Thymus (tissue), 11 donors: ENCODE data around the gene PARPBP. TPM values are rescaled to one million over a fixed set of nuclear protein-coding genes. Genes with fewer than 3 reads are reported as not detected.
"Not testable (repeated sequence)": the region's sequence is repeated elsewhere in the genome, so short reads cannot be mapped to it uniquely, and the experiment has no call there.

Experiments
- DNase-seq, 9 donors: peaks; one replicate each; pipeline ENCODE4 v3.0.0-alpha.2; 2013; ENCODE audit warnings: low spot score in 9 of 9, low read depth in 6 of 9, missing footprints in 1 of 9
- H3K27ac ChIP-seq, 2 donors: one replicate each; pipeline ENCODE4 v1.5.1; 2013; ENCODE audit warnings: control low read depth in 1 of 2, low read depth in 1 of 2, low read length in 1 of 2, mild to moderate bottlenecking in 1 of 2, moderate library complexity in 1 of 2
- H3K27me3 ChIP-seq, 2 donors: one replicate each; pipeline ENCODE4 v1.5.1; 2013; ENCODE audit warnings: low read length in 1 of 2; ENCODE audit not compliant: control insufficient read depth in 2 of 2, insufficient read depth in 1 of 2
- H3K36me3 ChIP-seq, 2 donors: one replicate each; pipeline ENCODE4 v1.5.1; 2013; ENCODE audit warnings: low read length in 1 of 2, mild to moderate bottlenecking in 1 of 2, moderate library complexity in 1 of 2; ENCODE audit not compliant: control insufficient read depth in 2 of 2, insufficient read depth in 2 of 2
- H3K4me1 ChIP-seq, 2 donors: one replicate each; pipeline ENCODE4 v1.5.1; 2013; ENCODE audit warnings: low read length in 2 of 2; ENCODE audit not compliant: control insufficient read depth in 2 of 2, insufficient read depth in 2 of 2
- H3K4me3 ChIP-seq, 2 donors: one replicate each; pipeline ENCODE4 v1.5.1; 2013; ENCODE audit warnings: low read length in 2 of 2, control low read depth in 1 of 2, mild to moderate bottlenecking in 1 of 2
- H3K9me3 ChIP-seq, 2 donors: one replicate each; pipeline ENCODE4 v1.5.1; 2013; ENCODE audit warnings: low read length in 1 of 2, mild to moderate bottlenecking in 1 of 2; ENCODE audit not compliant: control insufficient read depth in 2 of 2, insufficient read depth in 1 of 2
- WGBS: extraction: QIAGEN DNeasy Blood & Tissue Kit; methylation state at CpG from one replicate; pipeline ENCODE4 v1.1.7; 2013; 5-methylcytosine and 5-hydroxymethylcytosine counted together
- polyA plus RNA-seq: library from polyadenylated mRNA; stranded (reverse); fragments of 200-250 nt; gene quantifications from one replicate; pipeline ENCODE4 v1.2.3, GENCODE V29; 2013
- total RNA-seq: library from RNA; stranded (reverse); fragments of 120-200 nt; gene quantifications from one replicate; pipeline ENCODE4 v1.2.4, GENCODE V29; 2013
- donor health status: healthy.

The PARPBP gene
- total and polyA plus RNA-seq, 2 donors, result 6.6 to 16.2 TPM

DNA sequence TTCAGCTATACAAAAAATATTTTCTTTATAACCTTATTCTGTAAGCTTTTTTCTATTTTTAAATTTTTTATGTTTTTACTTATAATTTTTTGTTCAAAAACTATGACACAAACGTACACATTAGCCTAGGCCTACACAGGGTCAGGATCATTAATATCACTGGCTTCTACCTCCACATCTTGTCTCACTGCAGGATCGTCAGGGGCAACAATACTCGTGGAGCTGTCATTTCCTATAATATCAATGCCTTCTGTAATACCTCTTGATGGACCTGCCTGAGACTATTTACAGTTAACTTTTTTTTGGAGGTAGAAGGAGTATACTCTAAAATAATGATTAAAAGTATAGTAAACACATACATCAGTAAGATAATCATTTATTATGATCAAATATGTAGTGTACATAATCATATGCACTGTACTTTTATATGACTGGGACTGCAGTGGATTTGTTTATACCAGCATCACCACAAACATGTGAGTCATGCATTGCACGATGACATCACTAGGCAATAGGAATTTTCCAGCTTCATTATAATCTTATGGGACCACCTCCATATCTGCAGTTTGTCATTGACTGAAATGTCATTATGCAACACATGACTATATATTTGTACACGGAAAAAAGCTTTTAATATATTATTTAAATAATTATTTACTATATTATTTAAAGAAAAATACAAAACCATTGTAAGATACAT, 96.2 kb downstream of the PARPBP start:
- Histone ChIP-seq H3K27me3 (no peaks in the 10 kb centered on the region), H3K36me3 (no peaks in the 10 kb centered on the region), H3K4me1 (no peaks in the 10 kb centered on the region), H3K9me3 (no peaks in the 10 kb centered on the region), H3K27ac (no peak overlapping the region), H3K4me3 (no peak overlapping the region)
- DNase-seq, result no peak
- 95% methylated on average over 5 of the region's 5 CpGs for WGBS

DNA sequence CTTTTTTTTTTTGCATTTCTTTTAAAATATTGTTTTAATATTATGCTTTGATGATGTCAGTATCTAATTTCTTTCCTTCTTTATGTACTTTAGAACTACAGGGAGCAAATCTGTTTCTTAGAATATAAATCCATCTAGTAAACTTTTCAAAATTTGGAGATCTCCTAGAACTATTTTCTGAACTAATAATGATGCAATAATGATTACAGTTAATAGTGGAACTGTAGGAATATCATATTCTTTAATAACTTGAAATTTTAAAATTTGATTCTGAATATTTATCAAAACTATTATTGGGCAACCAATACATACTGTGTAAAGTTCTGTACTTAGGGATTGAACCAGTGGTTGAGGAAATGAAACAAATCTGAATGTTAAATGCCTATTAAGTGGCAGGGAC, 100.8 kb downstream of the PARPBP start:
- Histone ChIP-seq H3K27ac (no peak overlapping the region), H3K9me3 (no peaks in the 10 kb centered on the region), H3K36me3 (no peaks in the 10 kb centered on the region)

DNA sequence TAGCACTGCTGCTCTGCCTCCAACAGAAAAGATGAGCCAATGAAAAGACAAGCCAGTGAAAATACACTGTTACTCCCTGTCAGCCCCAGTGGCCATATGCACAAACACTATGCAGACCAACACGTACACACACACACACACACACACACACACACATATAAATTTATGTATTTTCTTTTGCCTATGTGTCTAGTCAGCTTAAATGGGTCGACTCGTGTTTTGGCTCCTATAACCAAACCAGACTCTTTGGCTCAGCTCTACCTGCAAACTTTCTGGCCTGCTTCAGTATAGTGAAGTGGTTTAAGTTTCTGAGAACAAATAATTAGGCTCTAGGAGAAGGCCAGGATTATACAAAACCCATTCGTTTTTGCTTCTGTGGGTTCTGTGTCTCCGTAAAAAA, 108.0 kb downstream of the PARPBP start:
- Histone ChIP-seq H3K27ac (no peak overlapping the region), H3K4me1 (no peaks in the 10 kb centered on the region), H3K27me3 (no peaks in the 10 kb centered on the region), H3K4me3 (no peak overlapping the region), H3K9me3 (no peaks in the 10 kb centered on the region), H3K36me3 (no peaks in the 10 kb centered on the region)
- DNase-seq, result no peak
- 84% methylated on average over 5 of the region's 5 CpGs for WGBS

More for the DNA sequence above, 100.8 kb downstream of the PARPBP start:
- no peaks in the 10 kb centered on the region for H3K4me1 ChIP-seq
- DNase-seq, result no peak
- no peak overlapping the region for H3K4me3 ChIP-seq
- no peaks in the 10 kb centered on the region for H3K27me3 ChIP-seq

DNA sequence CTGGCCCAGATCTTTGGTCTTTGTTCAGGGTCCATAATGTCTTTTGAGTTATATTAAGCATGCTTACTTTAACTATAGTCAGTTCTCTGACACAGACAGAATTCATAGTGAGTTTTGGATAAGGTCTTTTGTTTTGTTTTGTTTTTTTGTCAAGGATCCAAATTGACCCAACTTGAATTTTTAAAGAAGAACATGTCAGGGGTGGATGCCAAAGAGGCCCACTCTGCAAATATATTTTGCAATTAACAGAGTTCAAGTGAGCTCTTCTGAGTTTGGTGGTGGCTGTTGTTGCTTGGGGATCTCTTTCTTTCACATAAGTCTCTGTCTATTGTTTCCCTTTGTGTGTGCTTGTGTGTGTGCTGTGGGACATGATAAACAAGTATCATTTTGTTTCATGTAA, 112.1 kb downstream of the PARPBP start:
- no peaks in the 10 kb centered on the region for H3K36me3 ChIP-seq
- H3K27me3 ChIP-seq, result no peaks in the 10 kb centered on the region
- no peaks in the 10 kb centered on the region for H3K4me1 ChIP-seq
- H3K27ac ChIP-seq, result no peak overlapping the region
- H3K4me3 ChIP-seq, result no peak overlapping the region
- no peaks in the 10 kb centered on the region for H3K9me3 ChIP-seq
- DNase-seq, result no peak

DNA sequence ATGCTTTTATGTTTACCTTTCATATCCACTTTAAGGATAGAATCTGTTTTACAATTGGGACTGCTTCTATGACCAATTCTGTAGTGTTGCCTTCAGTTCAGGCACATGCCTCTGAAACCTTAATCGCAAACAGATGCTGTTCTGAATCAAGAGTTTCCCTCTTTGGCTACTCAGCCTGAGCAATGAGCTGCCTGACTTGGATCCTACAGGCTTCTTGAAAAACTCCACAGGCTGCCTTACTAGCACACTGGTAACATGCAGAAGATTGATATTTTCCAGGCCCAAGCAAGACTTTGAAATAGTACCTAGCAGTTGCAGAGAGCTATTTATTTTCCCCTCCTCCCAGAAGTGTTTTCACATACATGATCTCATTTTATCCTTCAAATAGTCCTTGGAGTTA, 112.5 kb downstream of the PARPBP start:
- DNase-seq, result no peak
- 97% methylated on average over 1 of the region's 1 CpG for WGBS
- Histone ChIP-seq H3K27me3 (no peaks in the 10 kb centered on the region), H3K27ac (no peak overlapping the region), H3K4me1 (no peaks in the 10 kb centered on the region), H3K36me3 (no peaks in the 10 kb centered on the region), H3K9me3 (no peaks in the 10 kb centered on the region), H3K4me3 (no peak overlapping the region)

DNA sequence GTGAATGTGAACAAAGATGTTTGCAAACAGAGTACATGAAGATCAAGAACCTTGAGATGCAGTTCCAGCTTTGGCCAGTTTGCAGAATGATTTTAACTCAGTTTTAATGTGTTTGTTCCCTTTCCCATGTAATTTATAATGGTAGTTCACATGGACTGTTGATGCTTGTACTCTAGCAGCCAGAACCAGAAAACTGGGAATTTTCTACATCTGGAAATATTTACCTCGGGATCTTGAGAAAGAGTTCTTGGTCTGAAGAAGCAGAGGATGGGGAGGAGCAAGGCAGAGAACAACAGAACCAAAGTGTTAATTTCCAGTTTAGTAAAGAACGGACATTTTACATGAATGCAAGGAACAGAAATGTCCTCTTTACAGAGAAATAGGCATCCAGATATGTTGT, 114.6 kb downstream of the PARPBP start:
- Histone ChIP-seq H3K36me3 (no peaks in the 10 kb centered on the region), H3K4me3 (no peak overlapping the region)
- WGBS, result 93% methylated on average over 2 of the region's 2 CpGs

DNA sequence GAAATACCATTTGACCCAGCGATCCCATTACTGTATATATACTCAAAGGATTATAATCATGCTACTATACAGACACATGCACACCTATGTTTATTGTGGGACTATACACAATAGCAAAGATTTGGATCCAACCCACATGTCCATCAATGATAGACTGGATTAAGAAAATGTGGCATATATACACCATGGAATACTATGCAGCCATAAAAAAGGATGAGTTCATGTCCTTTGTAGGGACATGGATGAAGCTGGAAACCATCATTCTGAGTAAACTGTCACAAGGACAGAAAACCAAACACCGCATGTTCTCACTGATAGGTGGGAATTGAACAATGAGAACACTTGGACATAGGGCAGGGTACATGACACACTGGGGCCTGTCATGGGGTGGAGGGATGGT, 120.9 kb downstream of the PARPBP start:
- not testable (repeated sequence) for H3K36me3 ChIP-seq, H3K9me3 ChIP-seq, DNase-seq, H3K4me1 ChIP-seq, H3K27ac ChIP-seq, H3K27me3 ChIP-seq, H3K4me3 ChIP-seq
- WGBS, result 98% methylated on average over 2 of the region's 2 CpGs

More for the DNA sequence above, 114.6 kb downstream of the PARPBP start:
- Histone ChIP-seq H3K9me3 (no peaks in the 10 kb centered on the region), H3K27me3 (no peaks in the 10 kb centered on the region), H3K27ac (no peak overlapping the region), H3K4me1 (no peaks in the 10 kb centered on the region)
- DNase-seq, result no peak

Other genes with a start within 250 kb of the PARPBP start
- gene DRAM1, start 242.6 kb upstream of the PARPBP start, total RNA-seq, result 8.2 TPM
- gene DRAM1, start 242.6 kb upstream of the PARPBP start, polyA plus RNA-seq, result 18.5 TPM
- gene WASHC3, start 58.2 kb upstream of the PARPBP start, total RNA-seq, result 72.8 TPM
- 74.0 TPM for gene WASHC3, start 58.2 kb upstream of the PARPBP start, polyA plus RNA-seq
- gene NUP37, start 69 bp upstream of the PARPBP start, total RNA-seq, result 52.8 TPM
- gene NUP37, start 69 bp upstream of the PARPBP start, polyA plus RNA-seq, result 22.3 TPM
- gene PMCH, start 77.7 kb downstream of the PARPBP start, total RNA-seq, result 0.47 TPM
- 5.4 TPM for gene PMCH, start 77.7 kb downstream of the PARPBP start, polyA plus RNA-seq